ENCODE measurements around the gene SNAP91.

GRCh38 chr6:83756565-83756964, 47.7 kb upstream of the SNAP91 start:
- no peak for TF ChIP-seq JUND (IDR thresholded peaks at IDR 0.05; ENCODE audit: borderline replicate concordance, low read depth, low read length)
- no peak for TF ChIP-seq JUND (tag; IDR thresholded peaks at IDR 0.05; ENCODE audit: borderline replicate concordance, low read depth, low read length)
- TF ChIP-seq, protein P1, sequence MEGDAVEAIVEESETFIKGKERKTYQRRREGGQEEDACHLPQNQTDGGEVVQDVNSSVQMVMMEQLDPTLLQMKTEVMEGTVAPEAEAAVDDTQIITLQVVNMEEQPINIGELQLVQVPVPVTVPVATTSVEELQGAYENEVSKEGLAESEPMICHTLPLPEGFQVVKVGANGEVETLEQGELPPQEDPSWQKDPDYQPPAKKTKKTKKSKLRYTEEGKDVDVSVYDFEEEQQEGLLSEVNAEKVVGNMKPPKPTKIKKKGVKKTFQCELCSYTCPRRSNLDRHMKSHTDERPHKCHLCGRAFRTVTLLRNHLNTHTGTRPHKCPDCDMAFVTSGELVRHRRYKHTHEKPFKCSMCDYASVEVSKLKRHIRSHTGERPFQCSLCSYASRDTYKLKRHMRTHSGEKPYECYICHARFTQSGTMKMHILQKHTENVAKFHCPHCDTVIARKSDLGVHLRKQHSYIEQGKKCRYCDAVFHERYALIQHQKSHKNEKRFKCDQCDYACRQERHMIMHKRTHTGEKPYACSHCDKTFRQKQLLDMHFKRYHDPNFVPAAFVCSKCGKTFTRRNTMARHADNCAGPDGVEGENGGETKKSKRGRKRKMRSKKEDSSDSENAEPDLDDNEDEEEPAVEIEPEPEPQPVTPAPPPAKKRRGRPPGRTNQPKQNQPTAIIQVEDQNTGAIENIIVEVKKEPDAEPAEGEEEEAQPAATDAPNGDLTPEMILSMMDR (IDR thresholded peaks at IDR 0.05 in 2 of 3, conservative IDR thresholded peaks at IDR 0.05 in 1 of 3; ENCODE audit: insufficient read depth in 2 of 3, low read depth in 1 of 3, low read length in 3 of 3) = no peak
- TF ChIP-seq, protein P2, sequence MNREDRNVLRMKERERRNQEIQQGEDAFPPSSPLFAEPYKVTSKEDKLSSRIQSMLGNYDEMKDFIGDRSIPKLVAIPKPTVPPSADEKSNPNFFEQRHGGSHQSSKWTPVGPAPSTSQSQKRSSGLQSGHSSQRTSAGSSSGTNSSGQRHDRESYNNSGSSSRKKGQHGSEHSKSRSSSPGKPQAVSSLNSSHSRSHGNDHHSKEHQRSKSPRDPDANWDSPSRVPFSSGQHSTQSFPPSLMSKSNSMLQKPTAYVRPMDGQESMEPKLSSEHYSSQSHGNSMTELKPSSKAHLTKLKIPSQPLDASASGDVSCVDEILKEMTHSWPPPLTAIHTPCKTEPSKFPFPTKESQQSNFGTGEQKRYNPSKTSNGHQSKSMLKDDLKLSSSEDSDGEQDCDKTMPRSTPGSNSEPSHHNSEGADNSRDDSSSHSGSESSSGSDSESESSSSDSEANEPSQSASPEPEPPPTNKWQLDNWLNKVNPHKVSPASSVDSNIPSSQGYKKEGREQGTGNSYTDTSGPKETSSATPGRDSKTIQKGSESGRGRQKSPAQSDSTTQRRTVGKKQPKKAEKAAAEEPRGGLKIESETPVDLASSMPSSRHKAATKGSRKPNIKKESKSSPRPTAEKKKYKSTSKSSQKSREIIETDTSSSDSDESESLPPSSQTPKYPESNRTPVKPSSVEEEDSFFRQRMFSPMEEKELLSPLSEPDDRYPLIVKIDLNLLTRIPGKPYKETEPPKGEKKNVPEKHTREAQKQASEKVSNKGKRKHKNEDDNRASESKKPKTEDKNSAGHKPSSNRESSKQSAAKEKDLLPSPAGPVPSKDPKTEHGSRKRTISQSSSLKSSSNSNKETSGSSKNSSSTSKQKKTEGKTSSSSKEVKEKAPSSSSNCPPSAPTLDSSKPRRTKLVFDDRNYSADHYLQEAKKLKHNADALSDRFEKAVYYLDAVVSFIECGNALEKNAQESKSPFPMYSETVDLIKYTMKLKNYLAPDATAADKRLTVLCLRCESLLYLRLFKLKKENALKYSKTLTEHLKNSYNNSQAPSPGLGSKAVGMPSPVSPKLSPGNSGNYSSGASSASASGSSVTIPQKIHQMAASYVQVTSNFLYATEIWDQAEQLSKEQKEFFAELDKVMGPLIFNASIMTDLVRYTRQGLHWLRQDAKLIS (CRISPR knock-in tag; IDR thresholded peaks at IDR 0.05) = no peak
- no peak for TF ChIP-seq EZH2 (IDR thresholded peaks at IDR 0.05; ENCODE audit: borderline replicate concordance, low read depth, low read length)
- no peak for TF ChIP-seq FOXK2 (conservative IDR thresholded peaks at IDR 0.05 in 1 of 2, IDR thresholded peaks at IDR 0.05 in 1 of 2; ENCODE audit: low read depth in 2 of 2)
- TF ChIP-seq, protein P3, sequence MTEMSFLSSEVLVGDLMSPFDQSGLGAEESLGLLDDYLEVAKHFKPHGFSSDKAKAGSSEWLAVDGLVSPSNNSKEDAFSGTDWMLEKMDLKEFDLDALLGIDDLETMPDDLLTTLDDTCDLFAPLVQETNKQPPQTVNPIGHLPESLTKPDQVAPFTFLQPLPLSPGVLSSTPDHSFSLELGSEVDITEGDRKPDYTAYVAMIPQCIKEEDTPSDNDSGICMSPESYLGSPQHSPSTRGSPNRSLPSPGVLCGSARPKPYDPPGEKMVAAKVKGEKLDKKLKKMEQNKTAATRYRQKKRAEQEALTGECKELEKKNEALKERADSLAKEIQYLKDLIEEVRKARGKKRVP (CRISPR knock-in tag; IDR thresholded peaks at IDR 0.05) = no peak

Data from K562 (cell line).